Stimulated activated CD8-positive, alpha-beta memory T cell treated with anti-CD3 and anti-CD28 coated beads, Interleukin-2, amount 100 ng/mL, for 48 hours (primary cell): ENCODE measurements around the gene FAM98C.

Source experiments
- DNase-seq, 2 donors: peaks; one replicate each; pipeline ENCODE4 v3.0.0-alpha.2; 2020; ENCODE audit warnings: low read depth in 2 of 2

The FAM98C gene

DNA sequence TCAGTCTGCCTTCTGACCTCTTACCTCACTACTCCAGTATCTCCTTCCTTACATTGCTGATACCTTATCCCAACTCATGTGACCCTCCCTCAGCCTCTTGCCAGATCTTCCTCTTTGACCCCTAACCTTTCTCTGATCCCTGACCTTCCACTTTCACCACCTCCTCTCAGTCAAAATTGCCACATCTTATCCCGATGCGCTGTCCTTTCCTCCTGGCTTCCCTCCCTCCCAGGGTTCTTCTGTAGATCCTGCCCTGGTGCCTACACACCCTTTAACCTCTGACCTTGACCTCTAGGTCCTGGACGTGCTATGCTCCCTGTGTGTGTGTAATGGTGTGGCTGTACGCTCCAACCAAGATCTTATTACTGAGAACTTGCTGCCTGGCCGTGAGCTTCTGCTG is 54.3 kb downstream of the FAM98C start:
- DNase-seq, result no peak

- no peak for DNase-seq
These were observed 55.0 kb downstream of the FAM98C start for GRCh38 chr19:38457690-38458405.
